ENCODE measurements around the gene ARHGEF26.

The ARHGEF26 gene

DNA sequence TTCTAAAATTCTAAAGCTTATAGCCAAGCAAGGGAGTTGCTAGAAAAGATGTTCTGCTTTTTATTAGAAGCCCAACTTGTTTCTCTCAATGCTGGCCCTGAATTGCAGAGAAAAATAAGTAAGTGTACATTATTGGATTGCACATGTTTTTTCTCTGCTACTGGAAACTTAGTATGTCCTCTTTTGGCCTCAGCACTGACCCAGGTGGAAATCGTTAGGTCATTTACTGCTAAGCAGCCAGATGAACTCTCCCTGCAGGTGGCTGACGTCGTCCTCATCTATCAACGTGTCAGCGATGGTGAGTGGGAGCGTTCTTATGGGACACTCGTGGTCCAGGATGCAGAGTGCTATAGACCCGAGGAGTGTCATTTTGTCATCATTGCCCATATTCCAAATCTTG lies 133.3 kb downstream of the ARHGEF26 start:
- DNase-seq (ENCODE audit: low read depth) = no peak

DNA sequence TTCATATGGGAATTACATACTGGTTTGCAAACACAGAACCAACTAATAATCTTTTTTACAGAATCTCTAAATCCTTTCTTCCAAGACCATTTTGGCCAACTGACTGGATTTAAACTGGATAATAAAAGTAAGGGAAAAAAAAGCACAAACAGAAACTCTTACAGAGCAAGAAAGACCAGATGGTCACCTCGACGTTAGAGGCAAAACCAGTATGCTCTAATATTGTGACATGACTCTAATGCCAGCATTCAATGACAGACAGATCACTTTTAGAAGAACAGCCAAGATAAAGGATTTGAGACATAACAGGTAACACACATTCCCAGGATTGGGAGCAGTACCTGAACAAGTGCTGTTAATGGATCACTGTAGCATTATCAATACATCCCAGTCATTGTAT lies 152.2 kb downstream of the ARHGEF26 start:
- no peak for DNase-seq (ENCODE audit: low read depth)

DNA sequence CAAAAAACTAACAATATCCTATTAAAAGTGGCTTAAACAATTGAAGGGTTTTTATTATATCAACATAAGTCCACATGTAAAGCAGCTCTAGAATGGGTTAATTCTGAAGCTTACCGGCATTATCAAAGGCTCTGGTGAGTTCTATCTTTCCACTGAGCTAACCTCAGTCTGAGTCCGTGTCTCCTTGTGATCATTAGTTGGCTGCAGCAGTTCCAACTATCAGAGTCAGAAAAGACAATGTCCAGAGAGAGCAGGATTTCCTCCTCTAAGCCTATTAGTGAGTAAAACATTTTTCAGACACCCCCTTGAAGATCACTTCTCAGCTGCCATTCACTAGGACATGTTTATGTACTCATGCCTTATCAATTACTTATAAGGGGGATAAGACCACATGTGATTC lies 153.2 kb downstream of the ARHGEF26 start:
- no peak for DNase-seq (ENCODE audit: low read depth)

DNA sequence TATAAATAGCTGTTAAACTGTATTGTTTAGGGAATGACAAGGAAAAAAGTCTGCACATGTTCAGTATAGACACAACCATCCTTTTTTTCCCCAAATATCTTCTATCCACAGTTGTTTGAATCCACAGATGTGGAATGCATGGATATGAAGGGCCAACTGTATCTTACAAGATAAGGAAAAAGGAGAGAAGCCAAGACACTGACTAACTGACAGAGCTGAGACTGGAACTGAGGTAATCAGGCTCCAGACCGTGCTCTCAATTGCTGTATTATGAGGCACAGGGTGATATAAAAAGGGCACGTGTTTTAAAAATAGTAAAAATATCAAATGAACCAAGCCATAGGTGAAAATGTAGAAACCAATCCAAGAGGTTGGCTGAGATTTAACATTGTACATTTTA lies 154.1 kb downstream of the ARHGEF26 start:
- no peak for DNase-seq (ENCODE audit: low read depth)

DNA sequence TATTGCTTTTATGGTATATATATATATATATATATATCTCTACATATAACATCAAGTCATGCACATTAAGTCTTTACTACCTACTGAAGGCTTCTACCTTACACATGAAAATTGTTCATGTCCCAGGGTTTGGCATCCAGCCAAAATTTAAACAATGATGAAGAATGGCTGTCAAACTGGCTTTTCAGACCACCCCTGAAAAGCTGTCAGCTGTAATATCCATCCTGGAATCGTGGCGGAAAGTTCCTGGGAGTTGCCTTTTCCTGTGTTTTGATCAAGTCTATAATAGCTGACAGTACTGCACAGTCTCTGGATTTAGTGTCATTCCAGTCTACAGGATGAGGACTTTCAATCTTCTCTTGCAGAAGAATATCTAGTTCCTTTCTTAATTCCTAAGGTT lies 154.8 kb downstream of the ARHGEF26 start:
- no peak for DNase-seq (ENCODE audit: low read depth)

DNA sequence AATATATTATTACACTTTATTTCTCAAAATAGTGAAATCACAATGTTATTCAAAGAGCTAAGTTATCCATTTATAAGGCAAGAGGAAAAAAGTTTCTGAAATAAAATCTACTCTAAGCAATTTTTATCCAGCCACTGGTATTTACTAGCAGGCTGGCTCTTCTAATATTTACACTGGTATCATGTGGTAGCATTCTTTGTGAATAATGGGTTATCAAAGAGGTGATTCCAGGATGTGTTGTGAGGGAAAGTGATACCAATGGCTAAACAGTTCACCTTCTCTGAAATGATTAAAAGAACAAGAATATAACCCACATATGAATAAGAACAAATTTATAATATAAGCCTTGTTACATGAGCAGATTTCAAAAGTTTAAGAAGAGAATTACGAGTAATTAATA lies 159.0 kb downstream of the ARHGEF26 start:
- no peak for DNase-seq (ENCODE audit: low read depth)

DNA sequence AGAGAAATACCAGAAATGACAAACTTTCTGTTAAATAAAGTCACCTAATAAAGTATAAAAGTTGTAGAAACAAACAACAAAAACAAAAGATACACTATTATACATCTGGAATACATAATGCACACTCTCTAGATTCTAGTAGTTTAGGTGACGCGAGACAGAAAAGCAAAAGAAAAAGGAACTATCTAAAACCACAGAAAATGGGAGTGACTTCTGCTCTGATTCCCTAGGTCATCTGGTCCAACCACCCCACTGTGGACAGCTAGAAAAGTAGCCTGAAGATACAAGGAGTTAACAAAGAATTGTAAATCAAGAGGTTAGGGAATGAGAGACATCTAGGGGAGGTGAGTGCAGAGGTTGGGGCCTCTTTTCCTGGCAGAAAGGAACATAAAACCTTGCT lies 164.0 kb downstream of the ARHGEF26 start:
- no peak for DNase-seq (ENCODE audit: low read depth)

DNA sequence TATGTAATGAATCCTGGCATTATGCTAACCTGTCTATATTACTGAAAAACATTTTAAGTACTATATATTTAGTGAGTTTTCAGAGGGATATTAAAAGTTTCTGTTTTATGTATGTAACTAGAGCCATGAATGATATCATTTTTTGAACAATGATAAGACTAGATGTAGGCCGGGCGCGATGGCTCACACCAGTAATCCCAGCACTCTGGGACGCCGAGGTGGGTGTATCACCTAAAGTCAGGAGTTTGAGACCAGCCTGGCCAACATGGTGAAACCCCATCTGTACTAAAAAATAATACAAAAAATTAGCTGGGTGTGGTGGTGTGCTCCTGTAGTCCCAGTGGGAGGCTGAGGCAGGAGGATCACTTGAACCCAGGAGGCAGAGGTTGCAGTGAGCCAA lies 169.0 kb downstream of the ARHGEF26 start:
- DNase-seq (ENCODE audit: low read depth) = no peak

DNA sequence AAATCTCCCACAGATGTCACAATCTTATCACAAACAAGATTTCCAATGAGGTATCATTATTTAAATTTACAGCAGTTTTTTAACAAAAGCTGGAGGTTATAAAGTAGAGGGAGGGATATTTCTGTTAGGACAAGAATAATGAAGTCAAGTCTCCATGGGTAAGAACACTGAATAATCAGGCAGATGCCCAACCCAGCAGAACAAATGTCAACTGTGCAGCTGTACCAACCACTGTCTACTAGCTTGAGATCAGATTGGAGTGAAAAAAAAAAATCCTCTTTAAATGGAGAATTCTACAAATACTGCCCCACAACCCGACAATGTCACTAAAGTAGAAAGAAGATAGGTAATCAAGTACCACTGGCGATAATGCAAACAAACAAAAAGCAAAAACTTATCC lies 172.8 kb downstream of the ARHGEF26 start:
- no peak for DNase-seq (ENCODE audit: low read depth)

DNA sequence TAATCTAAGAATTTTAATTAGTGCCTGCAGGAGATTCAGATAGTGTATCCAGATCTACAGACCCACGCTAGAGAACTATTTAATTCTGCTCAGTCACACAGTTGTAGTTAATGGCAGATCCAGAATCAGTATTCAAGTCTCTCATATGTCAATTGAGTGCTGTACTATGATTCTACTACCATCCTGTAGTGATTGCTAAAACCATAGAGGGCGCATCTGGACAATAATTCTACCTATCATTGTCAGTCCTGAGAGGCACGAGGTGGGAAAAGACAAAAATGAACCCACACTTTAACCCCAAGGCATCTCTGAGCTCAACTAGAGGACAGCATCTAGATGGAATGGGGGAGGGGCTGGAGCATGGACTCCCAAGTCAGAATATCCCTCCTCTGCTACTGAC lies 180.4 kb downstream of the ARHGEF26 start:
- DNase-seq (ENCODE audit: low read depth) = no peak

DNA sequence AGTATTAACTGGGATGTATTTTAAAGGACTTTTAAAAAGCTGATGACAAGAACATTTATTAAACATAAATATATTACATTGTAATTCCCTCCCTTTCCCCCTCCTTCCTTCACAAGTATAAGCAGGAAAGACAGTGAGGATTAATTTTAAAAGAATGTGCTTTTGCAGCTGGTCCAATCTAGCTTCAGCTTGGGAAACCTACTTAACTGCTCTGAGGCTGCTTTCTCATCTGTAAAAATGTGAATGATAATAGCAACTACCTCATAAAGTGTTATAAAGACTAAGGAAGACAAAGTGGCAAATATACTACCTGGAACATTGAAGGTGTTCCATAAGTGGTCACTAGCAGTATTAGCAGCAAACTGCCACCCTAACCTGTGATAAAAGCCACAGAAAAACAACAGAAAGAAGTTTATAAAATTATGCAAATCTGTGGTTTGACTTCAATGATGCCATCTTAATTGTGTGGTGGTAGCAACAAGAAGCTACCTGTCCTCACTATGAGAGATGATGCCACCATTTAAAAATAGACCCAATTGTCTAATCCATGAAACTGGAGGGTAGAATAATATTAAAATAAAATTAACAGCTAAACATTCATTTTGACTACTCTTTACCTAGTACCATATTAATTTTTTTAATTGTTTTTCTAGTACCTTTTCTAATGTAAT lies 183.1 kb downstream of the ARHGEF26 start:
- peak; percentile 17 for DNase-seq (ENCODE audit: low read depth)

DNA sequence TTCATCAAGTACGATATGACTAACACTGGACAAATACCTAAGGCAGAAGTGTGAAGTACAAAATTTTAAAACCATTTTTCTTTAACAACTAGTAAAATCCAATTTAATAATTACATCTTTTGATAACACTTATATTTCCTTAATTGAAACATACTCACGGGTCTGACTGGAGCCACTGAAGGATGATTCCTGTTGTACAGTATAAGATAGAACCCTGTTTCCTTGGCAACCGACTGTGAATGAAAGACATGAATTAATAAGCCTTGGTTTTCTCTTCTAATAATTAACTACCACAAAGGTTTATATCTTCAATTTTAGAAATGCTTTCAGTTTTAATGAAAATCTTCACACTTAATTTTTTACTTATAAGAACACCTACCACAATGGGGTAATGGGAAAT lies 183.7 kb downstream of the ARHGEF26 start:
- DNase-seq (ENCODE audit: low read depth) = no peak

DNA sequence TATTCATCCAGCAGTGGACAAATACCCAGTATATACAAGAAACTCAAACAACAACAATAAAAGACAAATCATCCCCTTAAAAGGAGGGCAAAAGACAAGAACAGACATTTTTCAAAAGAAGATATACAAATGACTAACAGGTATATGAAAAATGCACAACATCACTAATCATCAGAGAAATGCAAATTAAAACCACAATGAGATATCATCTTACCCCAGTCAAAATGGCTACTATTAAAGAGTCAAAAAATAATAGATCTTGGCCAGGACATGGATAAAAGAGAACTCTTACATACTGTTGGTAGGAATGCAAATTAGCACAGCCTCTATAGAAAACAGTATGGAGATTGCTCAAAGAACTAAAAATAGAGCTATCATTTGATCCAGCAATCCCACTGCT lies 186.2 kb downstream of the ARHGEF26 start:
- DNase-seq (ENCODE audit: low read depth) = no peak
